Esophagus squamous epithelium (tissue), 5 donors: Measurements from ENCODE around the gene SLC7A8. TPM values are rescaled to one million over a fixed set of nuclear protein-coding genes. Genes with fewer than 3 reads are reported as not detected.
A peak's percentile ranks its signal among the peaks of the same experiment; 100 is the strongest.

Source experiments
- DNase-seq: peaks from one replicate; lab custom pipeline; 2025; lab: John Stamatoyannopoulos, UW
- H3K27ac ChIP-seq, 4 donors: fragments of 200-600 bp; sonication (generic); one replicate each; pipeline ENCODE4 v1.5.1; 2016 to 2019; ENCODE audit warnings: mild to moderate bottlenecking in 1 of 4
- H3K27me3 ChIP-seq, 4 donors: fragments of 200-600 bp; sonication (generic); 1 replicate in 3 of 4; 2 replicates in 1 of 4; pipeline versions ENCODE4 v1.5.1 to v1.6.0; 2017 to 2021; ENCODE audit warnings: antibody characterized with exemption in 1 of 4
- H3K36me3 ChIP-seq, 3 donors: fragments of 200-600 bp; sonication (generic); one replicate each; pipeline ENCODE4 v1.5.1; 2016 to 2019
- H3K4me1 ChIP-seq, 3 donors: fragments of 200-600 bp; sonication (generic); one replicate each; pipeline ENCODE4 v1.5.1; 2017 to 2019
- H3K4me3 ChIP-seq, 4 donors: fragments of 200-600 bp; sonication (generic); 1 replicate in 3 of 4; 2 replicates in 1 of 4; pipeline ENCODE4 v1.5.1; 2016 to 2019; ENCODE audit warnings: mild to moderate bottlenecking in 2 of 4, moderate library complexity in 1 of 4
- H3K9me3 ChIP-seq, 3 donors: fragments of 200-600 bp; sonication (generic); one replicate each; pipeline ENCODE4 v1.5.1; 2016 to 2019
- CTCF ChIP-seq, 6 experiments: fragments of 450-650 bp in 4 of 6; fragments of 200-600 bp in 2 of 6; sonication (generic) in 2 of 6; IDR thresholded peaks; one replicate each; pipeline ENCODE4 v1.5.1; 2016 to 2019; ENCODE audit warnings: antibody characterized with exemption in 6 of 6, mild to moderate bottlenecking in 4 of 6, moderate library complexity in 4 of 6
- POLR2A ChIP-seq, 4 donors: fragments of 450-650 bp; IDR thresholded peaks; one replicate each; pipeline ENCODE4 v1.6.1; 2017; ENCODE audit warnings: antibody characterized with exemption in 4 of 4, mild to moderate bottlenecking in 4 of 4, moderate library complexity in 3 of 4
- WGBS, 2 donors: methylation state at CpG; one replicate each; pipeline ENCODE4 v1.1.5; 2018; 5-methylcytosine and 5-hydroxymethylcytosine counted together
- intact Hi-C: fragments of 100-400 bp; cut with DNase I; formaldehyde crosslinking; loops from one replicate; pipeline ENCODE4 v1.15.0; 2022
- total RNA-seq, 4 donors: library from RNA; depleted of rRNA; stranded (reverse); fragments of >200 nt; gene quantifications; one replicate each; pipeline ENCODE4 v1.1.0, GENCODE V29; 2016
- donor health status: DM: yes; HTN: yes; CAD: no.

SLC7A8 gene
- total RNA-seq, 4 donors from 2014 or later: 22.2 to 58.0 (median 39.8) TPM

DNA sequence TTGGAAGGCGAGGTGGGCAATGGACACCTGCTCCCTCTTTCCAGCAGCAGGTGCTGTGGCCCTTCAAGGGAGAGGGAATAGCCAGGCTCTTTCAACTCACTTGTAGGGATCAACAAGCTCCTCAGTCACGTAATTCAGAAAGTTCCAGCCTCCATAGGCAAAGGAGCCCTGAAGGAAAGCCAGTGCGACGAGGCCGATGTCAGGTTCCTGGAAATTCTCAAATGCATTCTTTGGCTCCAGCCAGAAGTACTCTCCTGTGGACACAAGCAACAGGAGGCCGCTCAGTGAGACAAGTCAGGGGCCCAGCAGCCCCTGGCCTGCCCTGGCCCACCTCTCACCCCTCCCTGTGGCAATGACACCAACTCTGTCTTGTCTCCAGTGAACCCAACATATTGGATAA, 43.1 kb downstream of the SLC7A8 start:
- DNase-seq: no peak
- no peaks in the 10 kb centered on the region for H3K9me3 ChIP-seq
- TF ChIP-seq CTCF (IDR thresholded peaks at IDR 0.05) (no peak), POLR2A (IDR thresholded peaks at IDR 0.05) (no peak)
- no peak overlapping the region for H3K27ac ChIP-seq
- WGBS, 2 donors: 81 to 94% methylated on average over 5 to 6 of the region's 6 CpGs
- intact Hi-C loops: no loop called here
- H3K4me1 ChIP-seq: peaks cover 16 to 60% (median 22%) of the 10 kb centered on the region in 3 donors
- H3K36me3 ChIP-seq: peaks cover 5 to 52% (median 15%) of the 10 kb centered on the region in 3 donors
- H3K4me3 ChIP-seq: no peak overlapping the region
- H3K27me3 ChIP-seq: no peaks in the 10 kb centered on the region

- 85 to 91% methylated on average over 2 of the region's 2 CpGs for WGBS, 2 donors
- no peaks in the 10 kb centered on the region for H3K9me3 ChIP-seq
- intact Hi-C loops: no loop called here
Observed at GRCh38 chr14:23139874-23140273, 43.6 kb downstream of the SLC7A8 start.

GRCh38 chr14:23137813-23138535, 45.5 kb downstream of the SLC7A8 start:
- WGBS, 2 donors: 52 to 54% methylated on average over 6 of the region's 6 CpGs
- Histone ChIP-seq H3K36me3 (peaks cover 5 to 62% (median 15%) of the 10 kb centered on the region in 3 donors), H3K27ac (peak overlapping the region; percentile 23 to 79 (median 74)), H3K27me3 (no peaks in the 10 kb centered on the region), H3K4me1 (peaks cover 16 to 39% (median 16%) of the 10 kb centered on the region in 3 donors), H3K9me3 (no peaks in the 10 kb centered on the region), H3K4me3 (no peak overlapping the region)
- intact Hi-C loops: no loop called here
- TF ChIP-seq CTCF (IDR thresholded peaks at IDR 0.05) (peak in 4 of 6 experiments; percentile 14 to 46 (median 26)), POLR2A (IDR thresholded peaks at IDR 0.05) (no peak)
- no peak for DNase-seq

More at GRCh38 chr14:23139874-23140273, 43.6 kb downstream of the SLC7A8 start:
- TF ChIP-seq CTCF (IDR thresholded peaks at IDR 0.05): no peak
- TF ChIP-seq POLR2A (IDR thresholded peaks at IDR 0.05): no peak
- Histone ChIP-seq H3K27ac (no peak overlapping the region), H3K4me3 (no peak overlapping the region), H3K36me3 (peaks cover 5 to 54% (median 15%) of the 10 kb centered on the region in 3 donors), H3K4me1 (peaks cover 16 to 55% (median 20%) of the 10 kb centered on the region in 3 donors), H3K27me3 (no peaks in the 10 kb centered on the region)
- DNase-seq: no peak

DNA sequence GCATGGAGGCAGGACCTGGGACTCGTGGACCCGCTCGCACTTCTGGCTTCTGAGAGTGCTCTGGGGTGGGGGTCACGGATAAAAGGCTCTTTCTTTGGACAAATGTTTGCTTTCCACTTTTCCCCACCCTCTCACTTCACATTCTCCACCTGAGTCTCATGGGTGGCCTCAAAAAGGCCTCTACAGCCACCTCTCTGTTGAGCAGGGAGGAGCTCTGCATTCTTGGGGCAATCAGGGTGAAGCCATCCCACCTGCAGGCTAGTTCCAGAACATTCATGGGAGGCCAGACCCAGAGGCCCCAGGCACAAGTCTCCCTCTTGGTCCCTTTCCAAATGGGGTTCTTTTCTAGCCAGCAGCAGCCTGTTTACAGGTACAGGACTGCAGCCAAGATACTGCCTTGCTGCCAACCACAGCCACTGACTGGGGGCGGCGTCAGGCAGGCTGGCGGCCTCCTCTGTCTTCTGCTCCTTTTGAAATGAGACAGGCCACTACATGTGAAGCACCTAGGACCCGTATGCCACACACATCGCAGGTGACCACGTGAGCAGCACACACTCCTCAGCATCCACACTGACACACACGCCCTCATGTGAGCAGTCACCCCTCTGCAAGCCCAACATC, 46.2 kb downstream of the SLC7A8 start:
- intact Hi-C loops: no loop called here
- H3K9me3 ChIP-seq: no peaks in the 10 kb centered on the region
- no peak overlapping the region for H3K4me3 ChIP-seq
- no peak for DNase-seq
- no peaks in the 10 kb centered on the region for H3K27me3 ChIP-seq
- TF ChIP-seq CTCF (IDR thresholded peaks at IDR 0.05): no peak
- TF ChIP-seq POLR2A (IDR thresholded peaks at IDR 0.05): peak in 1 of 4 donors; percentile 19
- H3K4me1 ChIP-seq: peaks cover 11 to 32% (median 11%) of the 10 kb centered on the region in 3 donors
- peaks cover 5 to 69% (median 15%) of the 10 kb centered on the region in 3 donors for H3K36me3 ChIP-seq
- WGBS, 2 donors: 45 to 90% methylated on average over 4 to 8 of the region's 11 CpGs
- peak overlapping the region; percentile 23 to 79 (median 74) for H3K27ac ChIP-seq
